NCI-H2227 (cell line): ENCODE measurements around the gene ABCC3.
A peak's percentile ranks its signal among the peaks of the same experiment; 100 is the strongest.

Source experiments
- DNase-seq: peaks from one replicate; lab custom pipeline; 2025; ENCODE audit not compliant: unreplicated experiment; lab: John Stamatoyannopoulos, UW

Gene ABCC3

DNA sequence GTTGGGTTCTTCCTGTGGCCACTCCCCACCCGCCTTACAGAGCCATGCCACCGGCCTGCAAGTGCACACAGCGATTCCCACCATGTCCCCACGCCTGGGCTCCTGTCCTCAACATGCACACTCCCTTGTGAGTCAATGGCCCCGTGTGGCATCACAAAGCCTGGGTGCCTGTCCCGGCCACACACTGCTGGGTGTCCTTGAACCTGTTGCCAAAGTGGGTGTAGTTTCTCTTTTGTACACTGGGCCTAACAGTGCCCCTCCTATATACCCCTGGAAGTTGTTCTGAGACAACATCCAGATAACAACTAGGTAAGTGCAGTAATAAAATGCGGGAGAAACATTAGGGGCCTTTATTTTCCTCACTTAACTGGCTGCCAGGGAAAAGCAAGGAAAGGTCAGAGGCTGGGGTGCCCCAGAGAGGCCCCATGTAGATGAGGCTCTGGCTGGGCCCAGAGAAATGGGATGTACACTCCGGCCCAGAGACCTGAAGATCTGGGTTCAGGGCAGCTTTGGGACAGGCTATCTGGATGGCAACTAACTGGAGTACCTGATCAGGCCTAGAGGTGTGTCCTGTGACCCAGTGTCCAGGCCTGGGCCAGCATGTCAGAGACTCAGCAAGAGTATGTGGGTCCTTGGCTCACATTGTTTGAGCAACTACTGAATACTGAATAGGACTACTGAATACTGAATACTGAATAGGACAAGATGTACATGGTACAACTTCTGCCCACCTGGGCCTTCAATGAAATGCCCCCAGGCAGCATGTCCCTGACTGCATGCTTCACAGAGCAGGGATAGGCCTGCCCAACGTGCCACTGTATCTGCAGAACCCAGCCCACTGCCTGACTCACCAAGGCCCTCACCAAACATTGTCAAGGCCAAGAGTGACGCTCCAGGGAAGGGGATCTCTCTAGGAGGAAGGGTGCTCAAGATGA, 8.3 kb downstream of the ABCC3 start:
- no peak for DNase-seq

DNA sequence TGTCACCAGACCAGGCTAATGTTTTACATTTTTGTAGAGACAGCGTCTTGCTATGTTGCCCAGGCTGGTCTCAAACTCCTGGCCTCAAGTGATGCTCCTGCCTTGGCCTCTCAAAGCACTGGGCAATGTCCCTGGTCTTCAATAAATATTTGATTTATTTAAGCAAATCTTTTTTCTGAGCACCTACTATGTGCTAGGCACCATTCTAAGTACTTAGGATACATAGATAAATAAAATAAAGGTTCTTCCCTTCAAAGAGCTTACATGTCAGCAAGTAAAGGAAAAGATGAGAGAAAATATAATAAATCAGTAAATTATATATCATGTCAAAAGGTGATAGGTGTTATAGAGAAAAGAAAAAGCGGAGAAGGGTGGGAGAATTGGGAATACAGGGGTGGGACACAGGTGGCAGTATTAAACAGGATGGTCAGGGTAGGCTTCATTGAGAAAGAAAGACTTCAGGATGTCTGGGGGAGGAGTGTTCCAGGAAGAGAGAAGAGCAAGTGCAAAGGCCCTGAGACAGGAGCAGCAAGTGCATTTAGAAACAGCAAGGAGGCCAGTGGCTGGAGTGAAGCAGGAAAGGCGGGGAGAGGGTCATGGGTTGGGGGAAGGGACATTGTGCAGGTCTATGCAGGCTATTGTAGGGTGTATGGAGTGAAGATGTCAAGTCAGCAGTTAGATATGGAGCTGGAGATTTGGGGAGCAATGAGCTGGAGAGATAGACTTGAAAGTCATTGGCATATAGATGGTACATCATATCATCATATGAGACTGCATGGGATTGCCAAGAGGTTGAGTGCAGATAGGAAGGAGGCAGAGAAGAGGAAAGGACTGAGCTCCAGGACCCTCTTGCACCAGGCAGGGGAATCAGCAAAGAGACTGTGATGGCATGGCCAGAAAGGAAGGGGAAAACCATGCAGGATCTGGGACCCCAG, 11.3 kb downstream of the ABCC3 start:
- DNase-seq: no peak

DNA sequence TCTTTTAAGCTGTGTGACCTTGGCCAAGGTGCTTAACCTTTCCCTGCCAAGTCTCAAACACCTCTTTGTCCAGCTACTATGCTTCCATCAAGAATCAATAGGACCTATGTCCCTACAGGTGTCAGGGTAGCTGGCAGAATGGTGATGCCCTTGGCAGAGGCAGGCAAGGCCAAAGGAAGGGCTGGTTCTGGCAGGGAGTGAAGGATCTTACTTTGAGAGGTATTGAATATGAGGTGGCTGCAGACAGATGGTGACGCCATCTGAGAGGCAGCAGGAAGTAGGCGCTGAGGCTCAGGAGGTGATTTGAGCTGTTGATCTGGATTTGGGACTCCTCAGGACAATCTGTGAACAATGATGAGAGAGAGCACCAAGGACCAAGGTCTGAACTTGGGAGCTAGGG, 12.5 kb downstream of the ABCC3 start:
- DNase-seq: no peak

DNA sequence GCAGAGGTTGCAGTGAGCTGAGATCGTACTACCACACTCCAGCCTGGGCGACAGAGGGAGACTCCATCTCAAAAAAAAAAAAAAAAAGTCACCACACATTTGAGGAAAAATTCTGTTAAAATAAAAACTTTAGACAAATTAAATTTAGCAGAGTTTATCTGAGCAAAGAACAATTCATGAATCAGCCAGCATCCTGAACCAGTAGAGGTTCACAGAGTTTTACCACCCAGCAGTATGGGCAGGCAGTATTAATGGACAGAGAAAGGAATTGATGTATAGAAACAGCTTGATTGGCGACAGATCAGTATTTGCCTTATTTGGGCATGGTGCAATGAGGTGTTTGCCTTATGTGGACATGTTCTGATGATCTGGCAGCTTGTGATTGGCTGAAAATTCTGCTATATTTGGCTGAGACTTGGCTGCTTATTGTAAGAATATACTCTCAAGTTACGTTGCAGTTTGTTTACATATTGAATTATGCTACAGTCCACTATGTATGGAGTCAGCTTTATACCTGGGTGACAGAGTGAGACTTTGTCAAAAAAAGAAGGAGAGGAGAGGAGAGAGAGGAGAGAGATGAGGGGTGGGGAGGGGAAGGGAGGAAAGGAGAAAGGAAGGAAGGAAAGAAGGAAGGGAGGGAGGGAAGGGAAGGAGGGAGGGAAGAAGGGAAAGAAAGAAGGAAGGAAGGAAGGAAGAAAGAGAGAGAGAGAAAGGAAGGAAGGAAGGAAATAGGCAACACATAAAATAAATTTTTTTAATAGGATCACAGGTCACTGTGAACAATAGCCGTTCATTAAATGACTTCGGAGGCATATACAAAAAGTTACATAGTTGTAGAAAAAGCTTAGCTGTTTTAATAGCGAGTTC, 14.6 kb downstream of the ABCC3 start:
- DNase-seq: no peak

DNA sequence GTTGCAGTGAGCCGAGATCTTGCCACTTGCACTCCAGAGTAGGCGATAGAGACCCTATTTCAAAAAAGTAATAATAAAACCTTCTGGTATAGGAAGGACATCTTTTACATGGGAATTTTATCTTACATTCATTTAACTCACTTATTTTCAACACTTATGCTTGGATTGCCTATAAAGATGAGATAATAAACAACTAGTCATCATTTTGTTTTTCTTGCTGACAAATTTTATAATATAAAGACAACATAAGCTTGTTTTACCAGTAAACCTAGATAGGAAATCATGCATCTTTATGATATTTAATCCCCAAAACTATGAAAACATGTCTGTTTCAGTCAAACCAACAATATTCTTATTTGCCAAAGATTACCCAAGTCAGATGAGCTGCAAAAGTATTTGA, 17.0 kb downstream of the ABCC3 start:
- no peak for DNase-seq

DNA sequence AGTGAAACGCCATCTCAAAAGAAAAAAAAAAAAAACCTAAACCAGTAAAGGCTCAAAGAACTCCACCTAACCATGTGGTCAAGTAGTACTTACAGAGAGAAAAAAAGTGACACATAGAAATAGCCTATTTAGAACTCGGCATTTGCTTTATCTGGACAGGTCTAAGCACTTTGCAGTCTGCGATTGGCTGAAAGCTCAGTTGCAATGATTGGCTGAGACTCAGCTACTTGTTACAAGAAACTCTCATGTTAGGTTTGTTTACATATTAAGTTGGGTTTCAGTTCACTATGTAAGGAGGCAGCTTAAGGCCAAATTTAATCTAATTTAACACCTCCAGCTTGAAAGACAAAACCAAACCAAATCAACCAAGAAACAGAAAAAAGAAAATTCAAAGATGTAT, 19.1 kb downstream of the ABCC3 start:
- DNase-seq: no peak

DNA sequence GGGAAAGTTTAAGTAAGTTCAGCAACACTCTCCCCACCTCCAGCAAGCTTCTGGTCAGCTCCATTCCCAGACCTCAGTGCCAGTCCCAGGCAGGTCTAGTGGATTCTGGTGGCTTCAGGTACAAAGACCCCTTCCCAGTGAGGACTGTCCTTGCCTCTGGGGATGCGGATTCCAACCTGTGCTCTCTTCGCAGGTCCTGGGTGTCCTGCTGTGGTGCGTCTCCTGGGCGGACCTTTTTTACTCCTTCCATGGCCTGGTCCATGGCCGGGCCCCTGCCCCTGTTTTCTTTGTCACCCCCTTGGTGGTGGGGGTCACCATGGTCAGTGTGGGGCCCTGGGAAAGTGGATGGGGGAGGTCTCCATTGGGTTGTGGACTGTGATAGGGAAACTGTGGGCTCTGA, 21.8 kb downstream of the ABCC3 start:
- no peak for DNase-seq

DNA sequence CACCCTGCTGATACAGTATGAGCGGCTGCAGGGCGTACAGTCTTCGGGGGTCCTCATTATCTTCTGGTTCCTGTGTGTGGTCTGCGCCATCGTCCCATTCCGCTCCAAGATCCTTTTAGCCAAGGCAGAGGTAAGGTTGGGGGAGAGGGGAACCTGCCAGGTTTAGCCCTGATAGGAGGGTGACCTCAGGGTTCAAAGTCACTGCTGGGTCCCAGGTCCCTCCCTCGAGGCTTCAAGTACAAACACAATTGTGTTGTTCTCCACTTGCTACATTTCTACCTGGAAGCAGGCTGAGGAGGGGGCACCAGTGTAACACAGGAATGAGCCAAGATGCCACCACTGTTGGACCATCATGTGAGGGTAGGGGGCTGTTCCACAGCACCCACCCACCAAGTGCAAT, 22.4 kb downstream of the ABCC3 start:
- DNase-seq: no peak

DNA sequence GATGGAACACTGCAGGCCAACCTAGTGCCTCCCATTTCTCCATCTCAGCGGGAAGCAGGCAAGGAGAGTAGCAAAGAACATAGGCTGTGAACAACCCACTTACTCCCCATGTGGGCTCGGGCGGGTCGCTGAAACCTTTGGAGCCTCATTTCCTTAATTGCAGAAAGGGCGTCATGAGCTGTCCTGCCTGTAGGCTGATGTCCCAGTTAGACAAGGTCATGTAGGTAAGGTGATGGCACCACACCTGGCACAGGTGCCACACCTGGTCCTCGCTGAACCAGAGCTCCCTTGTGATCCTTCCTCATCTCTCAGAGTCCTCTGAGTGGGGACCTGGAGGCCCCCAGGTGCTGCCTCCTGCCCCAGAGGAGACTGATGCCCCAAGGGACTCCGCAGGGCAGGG, 22.9 kb downstream of the ABCC3 start:
- no peak for DNase-seq

DNA sequence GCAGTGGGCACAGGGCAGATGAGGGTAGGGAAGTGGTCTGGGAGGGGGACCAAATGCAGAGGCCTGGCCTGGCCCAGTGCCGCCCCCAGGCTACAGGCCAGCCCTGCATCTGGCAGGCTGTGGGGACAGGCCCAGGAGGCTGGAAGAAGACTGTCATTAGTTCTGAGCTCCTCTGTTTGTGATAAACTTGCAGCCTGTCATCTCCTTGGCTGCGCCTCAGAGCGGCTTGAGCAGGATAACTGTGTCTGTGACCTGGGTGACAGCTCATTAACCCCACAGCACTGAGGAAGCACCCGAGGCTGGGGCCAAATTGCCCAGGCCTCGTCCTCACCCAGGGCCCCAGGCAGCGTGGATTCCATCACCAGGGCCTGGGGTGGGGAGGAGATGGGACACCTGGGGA, 23.9 kb downstream of the ABCC3 start:
- DNase-seq: no peak

DNA sequence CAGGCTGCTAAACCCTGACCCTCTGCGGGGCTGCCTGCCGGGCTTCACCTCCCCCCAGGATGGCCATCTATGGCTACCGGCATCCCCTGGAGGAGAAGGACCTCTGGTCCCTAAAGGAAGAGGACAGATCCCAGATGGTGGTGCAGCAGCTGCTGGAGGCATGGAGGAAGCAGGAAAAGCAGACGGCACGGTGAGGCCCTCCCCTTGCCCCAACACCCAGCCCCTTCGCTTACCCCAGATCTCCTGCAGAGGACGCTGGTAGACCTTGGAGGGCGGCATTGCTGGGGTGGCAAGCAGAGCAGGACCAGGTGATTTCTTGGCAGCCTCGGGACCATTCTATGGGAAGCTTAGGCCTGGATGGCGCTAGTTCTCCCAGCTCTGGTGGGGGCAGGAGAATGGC, 24.5 kb downstream of the ABCC3 start:
- DNase-seq: no peak

DNA sequence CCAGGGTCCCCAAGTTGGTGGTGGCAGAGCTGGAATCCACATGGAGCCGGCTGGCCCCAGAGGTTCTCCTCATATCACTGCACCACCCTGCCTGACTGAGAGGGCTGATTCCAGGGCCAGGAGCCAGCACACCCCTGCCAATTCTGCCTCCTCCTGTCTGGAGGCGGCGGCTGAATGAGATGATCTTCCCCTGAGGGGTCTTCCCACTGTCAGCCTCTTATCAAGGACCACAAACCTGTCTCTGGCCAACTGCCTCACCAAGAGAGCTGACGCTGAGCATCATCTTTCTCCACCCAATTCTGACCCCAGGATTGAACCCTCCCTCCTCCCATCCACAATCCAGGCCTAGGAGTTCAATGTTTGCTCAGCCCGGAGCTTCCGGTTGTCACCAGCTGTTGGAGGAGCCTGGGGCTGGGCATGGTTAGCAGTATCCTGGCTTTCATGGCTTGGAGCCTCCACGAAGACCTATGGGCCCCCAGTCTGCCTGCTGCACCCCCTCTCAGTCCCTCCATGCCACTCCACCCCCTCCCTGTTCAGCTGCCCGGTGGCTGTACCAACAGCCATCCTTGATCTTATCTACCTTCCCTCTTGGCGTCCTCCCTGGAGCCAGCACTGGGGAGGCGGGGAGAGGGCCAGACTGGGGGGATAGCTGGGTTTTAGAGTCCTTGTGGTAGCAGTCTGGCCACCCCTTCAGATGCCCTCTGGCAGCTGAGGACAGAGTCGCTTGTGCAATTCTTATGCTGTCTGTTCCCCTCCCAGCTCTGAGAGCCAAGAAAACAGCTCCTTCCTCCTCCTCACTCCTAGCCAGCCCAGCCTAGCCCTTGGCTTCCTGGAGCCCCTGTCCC, 25.6 kb downstream of the ABCC3 start:
- no peak for DNase-seq

DNA sequence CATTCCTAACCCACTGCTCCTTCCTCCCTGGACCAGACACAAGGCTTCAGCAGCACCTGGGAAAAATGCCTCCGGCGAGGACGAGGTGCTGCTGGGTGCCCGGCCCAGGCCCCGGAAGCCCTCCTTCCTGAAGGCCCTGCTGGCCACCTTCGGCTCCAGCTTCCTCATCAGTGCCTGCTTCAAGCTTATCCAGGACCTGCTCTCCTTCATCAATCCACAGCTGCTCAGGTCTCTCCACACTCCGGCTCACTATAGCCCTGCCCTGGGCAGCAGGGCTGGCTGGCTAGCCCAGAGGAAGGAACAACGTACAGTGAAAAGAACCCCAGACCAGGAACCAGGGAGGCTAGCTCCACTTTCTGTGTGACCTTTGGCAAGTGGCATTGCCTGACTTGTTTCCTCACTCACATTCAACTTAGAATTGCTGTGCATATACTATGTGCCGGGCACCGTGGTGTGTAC, 26.2 kb downstream of the ABCC3 start:
- DNase-seq: no peak

DNA sequence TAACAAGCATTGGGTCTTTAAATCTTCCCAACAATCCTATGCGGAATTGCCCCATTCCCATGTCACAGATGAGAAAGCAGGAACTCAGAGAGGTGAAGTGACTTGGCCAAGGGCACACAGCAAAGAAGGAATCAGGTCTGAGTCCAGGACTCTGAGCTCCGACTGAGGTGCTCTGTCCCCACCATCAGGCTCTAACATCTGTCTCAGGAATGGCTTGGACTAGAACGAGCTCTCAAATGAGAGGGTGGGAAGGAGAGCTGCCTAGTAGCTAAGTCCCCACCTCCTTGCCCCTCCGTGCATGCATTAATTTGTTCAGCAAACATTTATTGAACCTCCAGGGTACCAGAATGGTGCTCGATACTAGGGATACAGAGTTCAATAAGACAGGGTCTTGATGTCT, 26.7 kb downstream of the ABCC3 start:
- DNase-seq: no peak

DNA sequence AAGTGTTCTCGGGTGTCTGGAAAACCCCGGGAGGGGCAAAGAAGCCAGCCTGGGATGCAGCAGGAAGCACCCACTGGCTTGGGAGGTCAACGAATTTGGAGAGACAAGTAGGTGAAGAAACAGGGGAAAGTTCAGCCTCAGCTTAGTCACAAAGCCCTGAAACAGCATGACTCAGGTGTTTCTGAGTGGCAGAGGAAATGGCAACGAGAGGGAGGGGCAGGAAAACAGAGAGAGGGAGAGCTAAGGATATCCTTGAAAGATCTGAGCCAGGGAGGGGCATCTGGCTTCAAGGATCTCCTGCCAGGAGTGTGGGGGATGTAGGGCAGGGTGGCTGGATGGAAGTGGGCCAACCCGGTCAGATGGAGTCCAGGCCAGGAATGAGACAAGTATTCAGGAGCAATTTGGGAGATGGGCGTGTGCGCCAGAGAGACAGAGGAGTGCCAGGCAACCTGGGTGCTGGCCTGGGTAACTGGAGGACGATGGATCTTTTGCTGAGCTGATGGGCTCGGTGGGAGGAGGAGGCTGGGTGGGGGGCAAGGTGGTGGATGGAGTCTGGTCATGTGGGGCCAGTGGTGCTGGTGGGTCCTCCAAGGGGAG, 27.2 kb downstream of the ABCC3 start:
- peak; percentile 43 for DNase-seq

DNA sequence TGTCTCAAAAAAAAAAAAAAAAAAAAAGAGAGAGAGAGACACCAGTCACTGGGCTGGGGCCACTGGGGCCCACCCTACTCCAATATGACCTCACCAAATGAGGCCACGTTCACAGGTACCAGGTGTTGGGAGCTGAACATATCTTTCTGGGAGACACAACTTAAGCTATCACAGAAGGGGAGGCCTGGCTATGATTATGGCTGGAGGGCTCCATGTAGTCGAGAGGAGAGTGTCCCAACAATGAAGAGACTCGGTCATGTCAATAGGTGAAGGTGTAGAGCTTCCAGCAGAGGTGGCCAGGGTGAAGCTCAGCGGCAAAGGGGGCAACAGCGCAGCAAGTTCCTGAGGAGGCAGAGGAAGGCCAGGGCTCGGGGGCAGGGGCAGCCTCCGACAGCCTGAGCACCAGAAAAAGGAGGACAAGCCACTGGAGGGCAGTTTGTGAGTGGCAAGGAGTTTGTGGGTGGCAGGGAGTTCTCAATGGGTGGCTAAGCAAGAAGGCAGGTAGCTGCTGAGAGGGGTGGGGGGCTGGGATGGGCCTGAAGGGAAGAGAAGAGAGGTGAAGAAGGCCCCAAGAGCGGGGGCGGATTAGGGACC, 28.0 kb downstream of the ABCC3 start:
- DNase-seq: no peak

DNA sequence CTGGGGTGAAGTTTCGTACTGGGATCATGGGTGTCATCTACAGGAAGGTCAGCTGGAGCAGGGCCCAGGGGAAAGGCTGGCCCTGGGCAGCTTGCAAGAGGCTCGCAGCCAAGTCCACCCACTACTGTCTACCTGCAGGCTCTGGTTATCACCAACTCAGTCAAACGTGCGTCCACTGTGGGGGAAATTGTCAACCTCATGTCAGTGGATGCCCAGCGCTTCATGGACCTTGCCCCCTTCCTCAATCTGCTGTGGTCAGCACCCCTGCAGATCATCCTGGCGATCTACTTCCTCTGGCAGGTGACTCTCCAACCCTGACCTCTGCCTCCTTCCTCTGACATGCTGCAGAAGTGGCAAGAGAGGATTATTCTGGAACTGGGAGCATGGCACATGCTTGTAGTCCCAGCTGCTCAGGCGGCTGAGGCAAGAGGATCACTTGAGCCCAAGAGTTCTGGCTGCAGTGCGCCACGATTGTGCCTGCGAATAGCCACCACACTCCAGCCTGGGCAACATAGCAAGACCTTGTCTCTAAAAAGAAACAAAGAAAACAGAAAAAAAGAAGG, 29.2 kb downstream of the ABCC3 start:
- DNase-seq: no peak

DNA sequence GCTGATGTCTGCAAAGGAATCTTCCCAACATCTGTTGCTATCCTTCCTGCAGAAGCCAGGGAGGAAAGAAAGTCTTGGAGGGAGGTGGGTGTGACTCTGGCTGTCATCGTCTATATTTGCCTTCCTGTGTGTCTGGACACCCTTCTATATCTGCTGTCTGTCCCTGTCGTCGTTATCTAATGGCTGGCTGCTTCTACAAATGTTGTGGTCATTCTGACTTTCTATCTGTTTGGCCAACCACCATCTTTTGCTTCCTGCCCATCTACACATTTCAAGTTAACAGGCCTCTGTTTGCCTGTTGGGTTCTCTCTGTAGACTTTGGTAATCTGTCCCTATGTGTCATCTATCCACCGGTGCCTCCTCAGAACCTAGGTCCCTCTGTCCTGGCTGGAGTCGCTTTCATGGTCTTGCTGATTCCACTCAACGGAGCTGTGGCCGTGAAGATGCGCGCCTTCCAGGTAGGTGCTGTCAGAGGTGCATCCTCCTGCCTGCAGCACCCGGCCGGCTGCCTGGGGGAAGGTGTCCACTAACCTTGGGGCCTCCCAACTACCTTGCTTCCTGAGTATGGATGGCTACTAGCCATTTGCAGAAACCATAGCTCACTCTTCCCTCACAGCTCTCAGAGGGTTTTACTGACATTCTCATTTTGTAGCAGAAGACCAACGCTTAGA, 30.2 kb downstream of the ABCC3 start:
- DNase-seq: no peak
